ENCODE measurements around the gene PPARG. TPM values are rescaled to one million over a fixed set of nuclear protein-coding genes. Genes with fewer than 3 reads are reported as not detected.
A peak's percentile ranks its signal among the peaks of the same experiment; 100 is the strongest.

PPARG gene
- total and polyA plus RNA-seq, 2 of the 13 experiments (the other 11 are each of a cell fraction or from before 2014, with no cell fraction given): 13.9 to 58.3 TPM

DNA sequence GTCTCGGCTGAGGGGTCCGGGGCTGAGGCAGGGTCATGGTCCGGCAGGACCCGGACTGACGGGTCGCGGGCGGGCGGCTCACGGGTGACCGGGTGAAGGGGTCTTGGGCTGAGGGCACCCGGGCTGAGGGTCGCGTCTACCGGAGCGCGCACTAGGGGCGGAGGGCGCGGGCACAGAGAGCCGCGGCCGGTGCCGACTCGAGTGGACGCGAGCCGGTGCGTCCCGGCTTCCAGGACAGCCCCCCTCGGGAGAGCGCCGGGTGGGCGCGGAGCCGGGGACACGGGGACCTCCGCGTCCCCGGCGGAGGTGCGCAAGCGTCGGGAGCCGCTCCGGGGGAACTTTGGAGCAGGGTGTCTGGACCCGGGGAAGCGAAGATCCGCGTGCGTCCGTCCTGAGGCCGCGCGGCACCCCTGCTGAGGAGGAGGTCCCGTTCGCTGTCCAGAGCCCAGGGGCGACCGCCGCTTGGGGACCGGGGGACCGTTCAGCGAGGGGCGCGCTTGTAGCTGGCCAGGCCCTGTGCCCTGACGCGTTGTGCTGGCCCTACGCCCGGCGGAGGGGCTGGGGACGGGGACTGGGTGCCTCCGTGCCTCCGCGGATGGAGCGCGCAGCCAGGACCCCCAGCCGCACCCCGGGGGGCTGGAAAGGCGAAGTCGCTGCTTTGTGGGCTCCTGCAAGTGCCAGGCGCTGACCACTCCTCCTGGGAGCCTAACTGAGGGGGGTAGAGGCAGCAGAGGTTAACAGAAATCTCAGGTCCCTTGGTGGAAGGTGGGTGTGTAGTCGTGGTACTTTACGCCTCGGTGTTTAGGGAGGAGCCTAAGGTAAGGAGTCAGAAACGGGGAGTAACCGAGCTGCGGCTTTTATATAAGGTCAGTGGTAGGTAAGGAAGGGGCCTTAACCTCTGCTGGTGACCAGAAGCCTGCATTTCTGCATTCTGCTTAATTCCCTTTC, at the start of gene PPARG (continued):
- TF ChIP-seq, protein P1, sequence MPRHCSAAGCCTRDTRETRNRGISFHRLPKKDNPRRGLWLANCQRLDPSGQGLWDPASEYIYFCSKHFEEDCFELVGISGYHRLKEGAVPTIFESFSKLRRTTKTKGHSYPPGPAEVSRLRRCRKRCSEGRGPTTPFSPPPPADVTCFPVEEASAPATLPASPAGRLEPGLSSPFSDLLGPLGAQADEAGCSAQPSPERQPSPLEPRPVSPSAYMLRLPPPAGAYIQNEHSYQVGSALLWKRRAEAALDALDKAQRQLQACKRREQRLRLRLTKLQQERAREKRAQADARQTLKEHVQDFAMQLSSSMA (CRISPR knock-in tag; IDR thresholded peaks at IDR 0.05): no peak
- no peak for TF ChIP-seq HOXA5 (CRISPR knock-in tag; IDR thresholded peaks at IDR 0.05)
- TF ChIP-seq NCOA1 (CRISPR knock-in tag; IDR thresholded peaks at IDR 0.05): peak; percentile 8; the same call in 1 of the 2 replicates
- TF ChIP-seq, protein P2, sequence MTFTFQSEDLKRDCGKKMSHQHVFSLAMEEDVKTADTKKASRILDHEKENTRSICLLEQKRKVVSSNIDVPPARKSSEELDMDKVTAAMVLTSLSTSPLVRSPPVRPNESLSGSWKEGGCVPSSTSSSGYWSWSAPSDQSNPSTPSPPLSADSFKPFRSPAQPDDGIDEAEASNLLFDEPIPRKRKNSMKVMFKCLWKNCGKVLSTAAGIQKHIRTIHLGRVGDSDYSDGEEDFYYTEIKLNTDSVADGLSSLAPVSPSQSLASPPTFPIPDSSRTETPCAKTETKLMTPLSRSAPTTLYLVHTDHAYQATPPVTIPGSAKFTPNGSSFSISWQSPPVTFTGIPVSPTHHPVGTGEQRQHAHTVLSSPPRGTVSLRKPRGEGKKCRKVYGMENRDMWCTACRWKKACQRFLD (CRISPR knock-in tag; IDR thresholded peaks at IDR 0.05; ENCODE audit: borderline replicate concordance): no peak; the same call in 1 of the 2 replicates
- TF ChIP-seq, protein P3, sequence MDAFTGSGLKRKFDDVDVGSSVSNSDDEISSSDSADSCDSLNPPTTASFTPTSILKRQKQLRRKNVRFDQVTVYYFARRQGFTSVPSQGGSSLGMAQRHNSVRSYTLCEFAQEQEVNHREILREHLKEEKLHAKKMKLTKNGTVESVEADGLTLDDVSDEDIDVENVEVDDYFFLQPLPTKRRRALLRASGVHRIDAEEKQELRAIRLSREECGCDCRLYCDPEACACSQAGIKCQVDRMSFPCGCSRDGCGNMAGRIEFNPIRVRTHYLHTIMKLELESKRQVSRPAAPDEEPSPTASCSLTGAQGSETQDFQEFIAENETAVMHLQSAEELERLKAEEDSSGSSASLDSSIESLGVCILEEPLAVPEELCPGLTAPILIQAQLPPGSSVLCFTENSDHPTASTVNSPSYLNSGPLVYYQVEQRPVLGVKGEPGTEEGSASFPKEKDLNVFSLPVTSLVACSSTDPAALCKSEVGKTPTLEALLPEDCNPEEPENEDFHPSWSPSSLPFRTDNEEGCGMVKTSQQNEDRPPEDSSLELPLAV (CRISPR knock-in tag; conservative IDR thresholded peaks at IDR 0.05; ENCODE audit: low read depth): no peak
- no peak for TF ChIP-seq ZNF382 (CRISPR knock-in tag; IDR thresholded peaks at IDR 0.05; ENCODE audit: borderline replicate concordance)
- TF ChIP-seq RFXANK (CRISPR knock-in tag; IDR thresholded peaks at IDR 0.05): no peak
- peak; percentile 94 for TF ChIP-seq RBFOX2 (IDR thresholded peaks at IDR 0.05; ENCODE audit: low read depth, low read length)
- TF ChIP-seq, protein P4, sequence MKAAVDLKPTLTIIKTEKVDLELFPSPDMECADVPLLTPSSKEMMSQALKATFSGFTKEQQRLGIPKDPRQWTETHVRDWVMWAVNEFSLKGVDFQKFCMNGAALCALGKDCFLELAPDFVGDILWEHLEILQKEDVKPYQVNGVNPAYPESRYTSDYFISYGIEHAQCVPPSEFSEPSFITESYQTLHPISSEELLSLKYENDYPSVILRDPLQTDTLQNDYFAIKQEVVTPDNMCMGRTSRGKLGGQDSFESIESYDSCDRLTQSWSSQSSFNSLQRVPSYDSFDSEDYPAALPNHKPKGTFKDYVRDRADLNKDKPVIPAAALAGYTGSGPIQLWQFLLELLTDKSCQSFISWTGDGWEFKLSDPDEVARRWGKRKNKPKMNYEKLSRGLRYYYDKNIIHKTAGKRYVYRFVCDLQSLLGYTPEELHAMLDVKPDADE (CRISPR knock-in tag; IDR thresholded peaks at IDR 0.05): no peak
- TF ChIP-seq CBFB (CRISPR knock-in tag; IDR thresholded peaks at IDR 0.05): 0 out of 2 replicates have a peak, but pooled peaks have one; percentile 38
- TF ChIP-seq, protein P5, sequence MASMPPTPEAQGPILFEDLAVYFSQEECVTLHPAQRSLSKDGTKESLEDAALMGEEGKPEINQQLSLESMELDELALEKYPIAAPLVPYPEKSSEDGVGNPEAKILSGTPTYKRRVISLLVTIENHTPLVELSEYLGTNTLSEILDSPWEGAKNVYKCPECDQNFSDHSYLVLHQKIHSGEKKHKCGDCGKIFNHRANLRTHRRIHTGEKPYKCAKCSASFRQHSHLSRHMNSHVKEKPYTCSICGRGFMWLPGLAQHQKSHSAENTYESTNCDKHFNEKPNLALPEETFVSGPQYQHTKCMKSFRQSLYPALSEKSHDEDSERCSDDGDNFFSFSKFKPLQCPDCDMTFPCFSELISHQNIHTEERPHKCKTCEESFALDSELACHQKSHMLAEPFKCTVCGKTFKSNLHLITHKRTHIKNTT (CRISPR knock-in tag; IDR thresholded peaks at IDR 0.05): no peak
- TF ChIP-seq, protein P6, sequence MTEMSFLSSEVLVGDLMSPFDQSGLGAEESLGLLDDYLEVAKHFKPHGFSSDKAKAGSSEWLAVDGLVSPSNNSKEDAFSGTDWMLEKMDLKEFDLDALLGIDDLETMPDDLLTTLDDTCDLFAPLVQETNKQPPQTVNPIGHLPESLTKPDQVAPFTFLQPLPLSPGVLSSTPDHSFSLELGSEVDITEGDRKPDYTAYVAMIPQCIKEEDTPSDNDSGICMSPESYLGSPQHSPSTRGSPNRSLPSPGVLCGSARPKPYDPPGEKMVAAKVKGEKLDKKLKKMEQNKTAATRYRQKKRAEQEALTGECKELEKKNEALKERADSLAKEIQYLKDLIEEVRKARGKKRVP (CRISPR knock-in tag; IDR thresholded peaks at IDR 0.05): no peak
- TF ChIP-seq ZNF256 (CRISPR knock-in tag; conservative IDR thresholded peaks at IDR 0.05): no peak
- TF ChIP-seq, protein P7, sequence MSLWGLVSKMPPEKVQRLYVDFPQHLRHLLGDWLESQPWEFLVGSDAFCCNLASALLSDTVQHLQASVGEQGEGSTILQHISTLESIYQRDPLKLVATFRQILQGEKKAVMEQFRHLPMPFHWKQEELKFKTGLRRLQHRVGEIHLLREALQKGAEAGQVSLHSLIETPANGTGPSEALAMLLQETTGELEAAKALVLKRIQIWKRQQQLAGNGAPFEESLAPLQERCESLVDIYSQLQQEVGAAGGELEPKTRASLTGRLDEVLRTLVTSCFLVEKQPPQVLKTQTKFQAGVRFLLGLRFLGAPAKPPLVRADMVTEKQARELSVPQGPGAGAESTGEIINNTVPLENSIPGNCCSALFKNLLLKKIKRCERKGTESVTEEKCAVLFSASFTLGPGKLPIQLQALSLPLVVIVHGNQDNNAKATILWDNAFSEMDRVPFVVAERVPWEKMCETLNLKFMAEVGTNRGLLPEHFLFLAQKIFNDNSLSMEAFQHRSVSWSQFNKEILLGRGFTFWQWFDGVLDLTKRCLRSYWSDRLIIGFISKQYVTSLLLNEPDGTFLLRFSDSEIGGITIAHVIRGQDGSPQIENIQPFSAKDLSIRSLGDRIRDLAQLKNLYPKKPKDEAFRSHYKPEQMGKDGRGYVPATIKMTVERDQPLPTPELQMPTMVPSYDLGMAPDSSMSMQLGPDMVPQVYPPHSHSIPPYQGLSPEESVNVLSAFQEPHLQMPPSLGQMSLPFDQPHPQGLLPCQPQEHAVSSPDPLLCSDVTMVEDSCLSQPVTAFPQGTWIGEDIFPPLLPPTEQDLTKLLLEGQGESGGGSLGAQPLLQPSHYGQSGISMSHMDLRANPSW (CRISPR knock-in tag; IDR thresholded peaks at IDR 0.05; ENCODE audit: borderline replicate concordance): no peak
- TF ChIP-seq, protein P8, sequence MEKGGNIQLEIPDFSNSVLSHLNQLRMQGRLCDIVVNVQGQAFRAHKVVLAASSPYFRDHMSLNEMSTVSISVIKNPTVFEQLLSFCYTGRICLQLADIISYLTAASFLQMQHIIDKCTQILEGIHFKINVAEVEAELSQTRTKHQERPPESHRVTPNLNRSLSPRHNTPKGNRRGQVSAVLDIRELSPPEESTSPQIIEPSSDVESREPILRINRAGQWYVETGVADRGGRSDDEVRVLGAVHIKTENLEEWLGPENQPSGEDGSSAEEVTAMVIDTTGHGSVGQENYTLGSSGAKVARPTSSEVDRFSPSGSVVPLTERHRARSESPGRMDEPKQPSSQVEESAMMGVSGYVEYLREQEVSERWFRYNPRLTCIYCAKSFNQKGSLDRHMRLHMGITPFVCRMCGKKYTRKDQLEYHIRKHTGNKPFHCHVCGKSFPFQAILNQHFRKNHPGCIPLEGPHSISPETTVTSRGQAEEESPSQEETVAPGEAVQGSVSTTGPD (CRISPR knock-in tag; IDR thresholded peaks at IDR 0.05): no peak
- TF ChIP-seq ZFP37 (CRISPR knock-in tag; IDR thresholded peaks at IDR 0.05; ENCODE audit: borderline replicate concordance): no peak

All from HepG2 (cell line).